ENCODE data around the gene SLC39A12. TPM values are rescaled to one million over a fixed set of nuclear protein-coding genes. Genes with fewer than 3 reads are reported as not detected.
"Not testable (repeated sequence)": the region's sequence is repeated elsewhere in the genome, so short reads cannot be mapped to it uniquely, and the experiment has no call there.

Gene SLC39A12
- total RNA-seq, result under 0.01 TPM in 1 of 2 replicates, not detected in the other

DNA sequence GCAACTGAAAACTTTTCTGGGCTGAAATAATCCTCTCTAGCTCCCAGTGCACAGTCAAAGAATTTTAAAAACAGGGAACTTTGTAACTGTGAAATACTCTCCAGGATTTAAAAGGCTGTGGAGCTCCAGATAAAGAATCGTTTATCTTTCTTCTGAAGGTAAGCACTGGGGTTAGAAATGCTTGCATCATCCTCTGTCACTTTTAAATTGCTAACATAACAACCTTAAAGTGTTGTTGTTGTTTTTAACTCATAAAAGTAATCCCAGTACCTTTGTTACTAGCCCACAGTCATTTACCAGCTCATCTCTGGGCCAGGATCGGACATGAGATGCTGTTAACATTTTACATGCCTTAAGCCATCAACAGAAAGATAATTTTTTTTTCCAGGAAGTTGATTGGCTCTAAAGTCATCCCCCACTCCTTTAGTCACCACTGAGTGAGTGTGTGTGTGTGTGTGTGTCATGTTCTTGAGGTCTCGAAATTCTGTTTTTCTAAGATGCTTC is at the start of gene SLC39A12:
TSS of gene SLC39A12 (plus strand) at position 51 of the 504 bp plus-strand sequence. CDS start 1,359 bp downstream, outside the sequence.
- no peak for DNase-seq (ENCODE audit: low read depth in 2 of 2)

- no peak for DNase-seq (ENCODE audit: low read depth in 2 of 2)
Measured at GRCh38 chr10:17904564-17904963, 47.2 kb upstream of the SLC39A12 start.

- DNase-seq (ENCODE audit: low read depth in 2 of 2), result no peak
Measured at GRCh38 chr10:17905491-17905890, 46.2 kb upstream of the SLC39A12 start.

- DNase-seq (ENCODE audit: low read depth in 2 of 2), result no peak
Measured at GRCh38 chr10:17906002-17906401, 45.7 kb upstream of the SLC39A12 start.

GRCh38 chr10:17907641-17908040 is 44.1 kb upstream of the SLC39A12 start:
- no peak for DNase-seq (ENCODE audit: low read depth in 2 of 2)

DNA sequence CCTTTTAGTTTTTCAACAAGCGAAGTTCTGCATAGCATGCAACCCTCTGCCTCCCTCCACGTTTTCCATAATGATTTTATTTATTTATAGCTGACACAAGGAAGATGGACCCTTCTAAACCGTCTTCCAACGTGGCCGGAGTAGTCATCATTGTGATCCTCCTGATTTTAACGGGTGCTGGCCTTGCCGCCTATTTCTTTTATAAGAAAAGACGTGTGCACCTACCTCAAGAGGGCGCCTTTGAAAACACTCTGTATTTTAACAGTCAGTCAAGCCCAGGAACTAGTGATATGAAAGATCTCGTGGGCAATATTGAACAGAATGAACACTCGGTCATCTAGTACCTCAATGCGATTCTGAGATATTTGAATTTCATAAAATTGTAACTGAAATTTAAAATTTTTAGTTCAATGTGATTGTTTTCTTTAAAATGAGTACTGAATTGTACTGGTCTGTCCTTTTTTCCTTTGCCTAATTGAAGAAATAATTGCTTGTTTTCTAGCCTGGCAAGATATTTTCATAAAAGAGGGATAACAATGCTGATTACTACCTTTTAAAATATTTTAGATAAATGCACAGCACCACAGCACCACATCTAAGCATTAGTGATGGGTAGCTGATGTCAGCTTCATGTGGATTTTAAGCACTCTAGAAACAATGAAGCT is 41.5 kb upstream of the SLC39A12 start:
- peak; percentile 38 to 55 for DNase-seq (ENCODE audit: low read depth in 2 of 2)

DNA sequence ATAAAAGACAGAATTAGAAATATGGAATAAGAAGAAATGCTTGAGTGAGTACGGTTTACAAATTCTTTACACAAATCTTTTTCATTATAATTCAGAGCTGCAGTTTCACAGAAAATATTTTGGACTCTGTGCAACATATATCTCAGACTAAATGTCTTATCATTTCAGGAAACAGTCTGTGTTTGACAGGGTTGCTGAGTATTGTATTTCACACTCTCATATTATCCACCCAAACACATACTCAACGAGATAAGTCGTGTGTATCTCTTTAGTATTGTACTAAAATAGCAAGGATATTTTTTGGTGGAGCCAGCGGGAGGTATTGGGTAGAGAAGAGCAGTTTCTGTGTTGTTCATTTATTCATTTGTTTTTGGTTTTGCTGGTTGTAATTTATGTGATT is 39.0 kb upstream of the SLC39A12 start:
- DNase-seq (ENCODE audit: low read depth in 2 of 2), result no peak

GRCh38 chr10:17913604-17914003 is 38.1 kb upstream of the SLC39A12 start:
- no peak for DNase-seq (ENCODE audit: low read depth in 2 of 2)

DNA sequence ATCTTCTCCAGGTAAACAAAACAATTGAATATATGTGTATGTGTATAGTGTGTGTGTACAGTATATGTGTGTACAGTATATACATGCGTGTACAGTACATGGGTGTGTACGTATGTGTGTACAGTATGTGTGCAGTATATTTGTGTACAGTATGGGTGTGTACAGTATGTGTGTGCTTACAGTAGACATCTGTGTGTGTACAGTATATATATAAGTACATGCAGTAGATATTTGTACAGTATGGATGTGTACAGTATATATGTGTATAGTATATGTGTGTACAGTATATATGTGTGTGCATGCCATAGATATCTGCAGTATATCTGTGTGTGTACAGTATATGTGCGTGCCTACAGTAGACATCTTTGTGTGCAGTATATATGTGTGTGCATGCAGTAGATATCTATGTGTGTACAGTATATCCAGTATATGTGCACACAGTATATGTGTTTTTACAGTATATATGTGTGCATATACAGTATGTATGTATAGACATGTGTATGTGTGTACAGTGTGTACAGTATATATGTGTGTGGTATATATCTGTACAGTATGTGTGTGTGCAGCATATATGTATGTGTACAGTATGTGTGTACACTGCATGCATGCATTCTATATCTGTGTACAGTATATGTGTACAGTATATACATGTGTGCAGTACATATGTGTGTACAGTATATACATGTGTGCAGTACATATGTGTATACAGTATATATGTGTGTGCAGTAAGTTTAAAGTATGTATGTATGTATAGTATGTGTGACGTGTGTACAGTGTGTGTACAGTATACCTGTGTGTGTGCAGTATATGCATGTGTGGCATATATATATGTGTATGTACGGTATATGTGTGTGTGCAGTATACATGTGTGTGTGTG is 37.3 kb upstream of the SLC39A12 start:
- DNase-seq (ENCODE audit: low read depth in 2 of 2), result no peak

GRCh38 chr10:17915181-17915580 is 36.5 kb upstream of the SLC39A12 start:
- no peak for DNase-seq (ENCODE audit: low read depth in 2 of 2)

GRCh38 chr10:17918187-17918903 is 33.4 kb upstream of the SLC39A12 start:
- DNase-seq (ENCODE audit: low read depth in 2 of 2), result no peak

GRCh38 chr10:17921378-17921777 is 30.3 kb upstream of the SLC39A12 start:
- DNase-seq (ENCODE audit: low read depth in 2 of 2), result no peak

- DNase-seq (ENCODE audit: low read depth in 2 of 2), result peak in 1 of 2 donors; percentile 6
Measured at GRCh38 chr10:17923728-17924127, 28.0 kb upstream of the SLC39A12 start.

GRCh38 chr10:17943033-17943745 is 8.5 kb upstream of the SLC39A12 start:
- no peak for DNase-seq (ENCODE audit: low read depth in 2 of 2)

DNA sequence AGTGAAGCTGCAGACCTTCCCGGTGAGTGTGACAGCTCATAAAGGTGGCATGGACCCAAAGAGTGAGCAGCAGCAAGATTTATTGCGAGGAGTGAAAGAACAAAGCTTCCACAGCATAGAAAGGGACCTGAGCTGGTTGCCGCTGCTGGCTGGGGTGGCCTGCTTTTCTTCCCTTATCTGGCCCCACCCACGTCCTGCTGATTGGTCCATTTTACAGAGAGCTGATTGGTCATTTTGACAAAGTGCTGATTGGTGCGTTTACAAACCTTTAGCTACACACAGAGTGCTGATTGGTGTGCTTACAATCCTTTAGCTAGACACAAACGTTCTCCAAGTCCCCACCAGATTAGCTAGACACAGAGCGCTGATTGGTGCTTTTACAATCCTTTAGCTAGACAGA is 1.4 kb upstream of the SLC39A12 start:
- DNase-seq (ENCODE audit: low read depth in 2 of 2), result not testable (repeated sequence)

- DNase-seq (ENCODE audit: low read depth in 2 of 2), result no peak
Measured at GRCh38 chr10:17950726-17951125, 992 bp upstream of the SLC39A12 start.

DNA sequence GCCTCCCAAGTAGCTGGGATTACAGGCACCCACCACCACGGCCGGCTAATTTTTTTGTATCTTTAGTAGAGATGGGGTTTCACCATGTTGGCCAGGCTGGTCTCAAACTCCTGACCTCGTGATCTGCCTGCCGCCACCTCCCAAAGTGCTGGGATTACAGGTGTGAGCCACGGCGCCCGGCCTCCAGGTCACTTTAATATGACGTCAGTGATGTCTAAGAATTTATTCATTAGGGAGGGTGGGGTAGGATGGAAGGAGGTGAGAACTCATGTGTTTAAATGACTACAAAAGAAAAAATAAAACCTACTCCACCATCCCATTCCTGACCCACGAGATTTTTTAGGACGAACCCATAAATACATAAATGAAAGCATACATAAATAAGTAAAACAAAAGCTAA is 2.7 kb downstream of the SLC39A12 start:
- not testable (repeated sequence) for DNase-seq (ENCODE audit: low read depth in 2 of 2)

DNA sequence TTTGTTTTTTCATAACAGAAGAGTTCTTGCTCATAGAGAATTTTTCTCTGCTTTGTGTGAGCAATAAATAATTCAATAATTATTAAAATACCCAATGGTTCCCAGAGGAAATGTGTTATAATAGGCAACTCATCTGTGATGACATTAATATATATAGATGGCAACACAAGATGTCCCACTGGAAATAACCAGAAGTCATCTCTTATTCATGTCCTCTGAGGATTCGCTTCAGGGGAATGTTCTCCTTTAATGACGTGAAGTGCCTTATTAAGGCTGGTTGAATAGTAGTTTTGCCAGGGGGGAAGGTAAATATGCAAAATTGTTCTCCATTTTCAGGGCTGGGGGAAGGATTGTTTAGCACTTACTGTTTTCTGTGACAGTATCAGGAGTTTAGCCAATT is 3.1 kb downstream of the SLC39A12 start:
- DNase-seq (ENCODE audit: low read depth in 2 of 2), result no peak

- no peak for DNase-seq (ENCODE audit: low read depth in 2 of 2)
Measured at GRCh38 chr10:17958049-17958448, 6.3 kb downstream of the SLC39A12 start.

DNA sequence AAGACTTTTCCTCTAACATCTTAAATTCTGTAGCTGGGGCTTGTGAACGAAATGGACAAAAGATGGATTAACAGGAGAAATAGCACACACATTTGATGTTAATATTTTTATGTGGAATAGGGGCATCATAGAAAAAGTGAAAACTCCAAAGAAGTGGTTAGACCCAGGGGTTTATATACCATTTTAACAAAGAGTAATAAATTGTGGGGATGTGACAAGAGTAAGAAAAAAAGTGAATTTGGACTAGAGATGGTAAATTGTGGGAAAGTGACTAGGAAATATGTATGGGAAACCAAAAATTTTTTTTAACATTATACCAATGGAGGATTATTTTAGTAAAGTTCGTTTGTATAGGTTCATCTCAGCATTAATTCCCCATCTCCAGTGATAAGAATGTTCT is 8.2 kb downstream of the SLC39A12 start:
- DNase-seq (ENCODE audit: low read depth in 2 of 2), result no peak
